RWPE1 (cell line): Measurements from ENCODE around the gene PTPRN2.

ENCODE experiments used
- CTCF ChIA-PET: fragments of 350-600 bp; sonication (Branson Sonifier 250); formaldehyde crosslinking; extraction: SDS; loops from one replicate; lab custom pipeline; 2021; lab: Yijun Ruan, JAX
- POLR2A ChIA-PET: fragments of 400-600 bp; formaldehyde crosslinking; extraction: SDS; loops from one replicate; lab custom pipeline; 2020; ENCODE audit warnings: antibody characterized with exemption; ENCODE audit not compliant: low non-redundant PET; lab: Yijun Ruan, JAX
- DNase-seq: peaks from one replicate; pipeline ENCODE4 v3.0.0; 2012; ENCODE audit warnings: low spot score
- H3K27ac ChIP-seq: fragments of 450-650 bp; 2 replicates; pipeline ENCODE4 v1.5.1; 2017
- CTCF ChIP-seq: fragments of 450-650 bp; conservative IDR thresholded peaks from 2 replicates; pipeline ENCODE4 v1.5.1; 2017; ENCODE audit warnings: low read depth, mild to moderate bottlenecking

Gene PTPRN2

GRCh38 chr7:158246272-158246959 lies 341.2 kb downstream of the PTPRN2 start:
- ChIA-PET POLR2A (no interaction called here), CTCF (interaction anchor here (0.7 kb wide), 1 partner anchor 12 kb away, joined by 4 read pairs; no protein-coding TSS in a partner anchor)
- no peak overlapping the region for H3K27ac ChIP-seq
- no peak for TF ChIP-seq CTCF
- no peak for DNase-seq

GRCh38 chr7:158245724-158246041 lies 341.9 kb downstream of the PTPRN2 start:
- no peak for TF ChIP-seq CTCF
- H3K27ac ChIP-seq: no peak overlapping the region
- ChIA-PET POLR2A (no interaction called here), CTCF (no interaction called here)
- DNase-seq: no peak

- ChIA-PET POLR2A (no interaction called here), CTCF (no interaction called here)
- no peak overlapping the region for H3K27ac ChIP-seq
- no peak for DNase-seq
- TF ChIP-seq CTCF: no peak
Observed at GRCh38 chr7:158244873-158245723, 342.5 kb downstream of the PTPRN2 start.

- DNase-seq: no peak
- TF ChIP-seq CTCF: no peak
- ChIA-PET POLR2A (no interaction called here), CTCF (no interaction called here)
- no peak overlapping the region for H3K27ac ChIP-seq
Observed at GRCh38 chr7:158244430-158244829, 343.2 kb downstream of the PTPRN2 start.

GRCh38 chr7:158241919-158242318 lies 345.7 kb downstream of the PTPRN2 start:
- DNase-seq: no peak
- CTCF ChIA-PET: no interaction called here

GRCh38 chr7:158240801-158241200 lies 346.8 kb downstream of the PTPRN2 start:
- DNase-seq: no peak
- no peak overlapping the region for H3K27ac ChIP-seq
- TF ChIP-seq CTCF: no peak
- CTCF ChIA-PET: no interaction called here
- POLR2A ChIA-PET: no interaction called here

More at GRCh38 chr7:158241919-158242318, 345.7 kb downstream of the PTPRN2 start:
- H3K27ac ChIP-seq: no peak overlapping the region
- POLR2A ChIA-PET: no interaction called here
- no peak for TF ChIP-seq CTCF
